H1 (cell line): Measurements from ENCODE around the gene PGBD5. TPM values are rescaled to one million over a fixed set of nuclear protein-coding genes. Genes with fewer than 3 reads are reported as not detected.

ENCODE experiments used
- BACH1 ChIP-seq: IDR thresholded peaks from 2 replicates; pipeline ENCODE4 v1.6.1; 2012; ENCODE audit warnings: low read length, improper control_type of control experiment
- CHD7 ChIP-seq: fragments of 300-600 bp; sonication (generic); IDR thresholded peaks from 2 replicates; pipeline ENCODE4 v1.7.1; 2012; ENCODE audit warnings: low read length, moderate library complexity, mild to moderate bottlenecking, inconsistent platforms; ENCODE audit not compliant: insufficient replicate concordance
- EZH2 ChIP-seq: fragments of 200-600 bp; sonication (generic); IDR thresholded peaks from 2 replicates; pipeline ENCODE4 v1.7.1; 2012; ENCODE audit warnings: low read depth, mild to moderate bottlenecking, moderate library complexity, low read length, inconsistent platforms; ENCODE audit not compliant: severe bottlenecking
- HDAC2 ChIP-seq, 2 experiments: fragments of 300-600 bp in 1 of 2; sonication (generic) in 1 of 2; IDR thresholded peaks; 2 replicates each; pipeline ENCODE4 v1.6.1; 2011 to 2012; ENCODE audit warnings: low read depth in 2 of 2, low read length in 2 of 2, mild to moderate bottlenecking in 2 of 2, moderate library complexity in 2 of 2, borderline replicate concordance in 1 of 2, inconsistent platforms in 1 of 2
- MAX ChIP-seq: IDR thresholded peaks from 2 replicates; pipeline ENCODE4 v1.6.1; 2012; ENCODE audit warnings: inconsistent platforms
- SIRT6 ChIP-seq: IDR thresholded peaks from one replicate; pipeline ENCODE4 v1.7.1; 2012; ENCODE audit warnings: low read length, inconsistent platforms
- SRF ChIP-seq: IDR thresholded peaks from 2 replicates; pipeline ENCODE4 v1.6.1; 2011; ENCODE audit warnings: mild to moderate bottlenecking, low read depth, low read length, moderate library complexity
- TAF7 ChIP-seq: optimal IDR thresholded peaks from 2 replicates; pipeline ENCODE3; 2011; ENCODE audit warnings: low read depth, mild to moderate bottlenecking, inconsistent platforms, low read length, moderate library complexity, borderline replicate concordance
- YY1 ChIP-seq: IDR thresholded peaks from 2 replicates; pipeline ENCODE4 v1.6.1; 2011; ENCODE audit warnings: low read depth, mild to moderate bottlenecking, low read length
- polyA plus RNA-seq, 7 experiments: library from polyadenylated mRNA; depleted of rRNA in 3 of 7; stranded (reverse) in 5 of 7; unstranded in 2 of 7; fragments of >200 nt in 5 of 7; fragments of 200-250 nt in 2 of 7; gene quantifications; 1 replicate in 5 of 7; 2 replicates in 1 of 7; 4 replicates in 1 of 7; pipeline versions ENCODE4 v1.2.1 to v1.2.3, GENCODE V29; 2011 to 2013; ENCODE audit warnings: missing spikeins in 2 of 7, mixed read lengths in 2 of 7
- total RNA-seq: library from RNA; stranded (reverse); fragmentation: NEBNext Ultra II Directional; extraction: Animal tissue kit (Norgen Biotek cat#: 25700); gene quantifications from 2 replicates; pipeline ENCODE4 v1.2.1, GENCODE V29; 2021

The PGBD5 gene
- total and polyA plus RNA-seq, 2 of the 8 experiments (the other 6 are each of a cell fraction or from before 2014, with no cell fraction given): 16.3 to 18.4 TPM

GRCh38 chr1:230333590-230334446 lies 92.3 kb downstream of the PGBD5 start (continued):
- no peak for TF ChIP-seq CHD7
- no peak for TF ChIP-seq HDAC2 (IDR thresholded peaks at IDR 0.05; ENCODE audit: borderline replicate concordance in 1 of 2, low read depth in 2 of 2, low read length in 2 of 2)
- no peak for TF ChIP-seq MAX
- no peak for TF ChIP-seq SRF
- no peak for TF ChIP-seq BACH1
- TF ChIP-seq SIRT6: no peak
- no peak for TF ChIP-seq EZH2
- no peak for TF ChIP-seq TAF7
- no peak for TF ChIP-seq YY1
